ENCODE data around the gene BRD1.

BRD1 gene

GRCh38 chr22:49749227-49749626 is 78.4 kb downstream of the BRD1 start:
- peak in 6 of 42 donors; percentile 1 to 30 (median 6) for DNase-seq
- intact Hi-C loops (cut with DNase I): no loop called here

GRCh38 chr22:49748514-49748913 is 79.2 kb downstream of the BRD1 start:
- peak in 6 of 42 donors; percentile 0 to 23 (median 8) for DNase-seq
- intact Hi-C loops (cut with DNase I): no loop called here

GRCh38 chr22:49747716-49748115 is 80.0 kb downstream of the BRD1 start:
- DNase-seq: peak in 2 of 42 donors; percentile 0 to 3
- intact Hi-C loops (cut with DNase I): no loop called here

- peak in 1 of 42 donors; percentile 16 for DNase-seq
- intact Hi-C loops (cut with DNase I): no loop called here
Measured at GRCh38 chr22:49747130-49747529, 80.5 kb downstream of the BRD1 start.

GRCh38 chr22:49746065-49746464 is 81.6 kb downstream of the BRD1 start:
- DNase-seq: peak in 1 of 42 donors; percentile 5
- intact Hi-C loops (cut with DNase I): no loop called here

- intact Hi-C loops (cut with DNase I): no loop called here
- peak in 6 of 42 donors; percentile 2 to 18 (median 7) for DNase-seq
Measured at GRCh38 chr22:49740242-49740641, 87.4 kb downstream of the BRD1 start.

GRCh38 chr22:49739138-49739537 is 88.5 kb downstream of the BRD1 start:
- intact Hi-C loops (cut with DNase I): no loop called here
- peak in 2 of 42 donors; percentile 0 to 18 for DNase-seq

GRCh38 chr22:49738566-49738965 is 89.1 kb downstream of the BRD1 start:
- intact Hi-C loops (cut with DNase I): no loop called here
- DNase-seq: peak in 6 of 42 donors; percentile 2 to 23 (median 4)

- intact Hi-C loops (cut with DNase I): no loop called here
- peak in 7 of 42 donors; percentile 3 to 33 (median 10) for DNase-seq
Measured at GRCh38 chr22:49738006-49738405, 89.7 kb downstream of the BRD1 start.

- intact Hi-C loops (cut with DNase I): no loop called here
- DNase-seq: peak in 8 of 42 donors; percentile 2 to 11 (median 5)
Measured at GRCh38 chr22:49737101-49737551, 90.5 kb downstream of the BRD1 start.

GRCh38 chr22:49736538-49736937 is 91.1 kb downstream of the BRD1 start:
- peak in 8 of 42 donors; percentile 1 to 23 (median 10) for DNase-seq
- intact Hi-C loops (cut with DNase I): no loop called here

- peak in 9 of 42 donors; percentile 1 to 32 (median 12) for DNase-seq
- intact Hi-C loops (cut with DNase I): no loop called here
Measured at GRCh38 chr22:49735901-49736421, 91.7 kb downstream of the BRD1 start.

GRCh38 chr22:49735411-49735900 is 92.2 kb downstream of the BRD1 start:
- peak in 10 of 42 donors; percentile 0 to 29 (median 10) for DNase-seq
- intact Hi-C loops (cut with DNase I): no loop called here

GRCh38 chr22:49734882-49735281 is 92.8 kb downstream of the BRD1 start:
- peak in 7 of 42 donors; percentile 3 to 21 (median 9) for DNase-seq
- intact Hi-C loops (cut with DNase I): no loop called here

- intact Hi-C loops (cut with DNase I): no loop called here
Measured at GRCh38 chr22:49734390-49734789, 93.3 kb downstream of the BRD1 start.

GRCh38 chr22:49733631-49734030 is 94.0 kb downstream of the BRD1 start:
- intact Hi-C loops (cut with DNase I): no loop called here

More at GRCh38 chr22:49734390-49734789, 93.3 kb downstream of the BRD1 start:
- DNase-seq: peak in 5 of 42 donors; percentile 2 to 18 (median 8)

GRCh38 chr22:49730656-49731055 is 97.0 kb downstream of the BRD1 start:
- intact Hi-C loops (cut with DNase I): no loop called here
- peak in 6 of 42 donors; percentile 1 to 25 (median 12) for DNase-seq

More at GRCh38 chr22:49733631-49734030, 94.0 kb downstream of the BRD1 start:
- DNase-seq: peak in 8 of 42 donors; percentile 1 to 19 (median 4)

GRCh38 chr22:49728570-49729271 is 99.0 kb downstream of the BRD1 start:
- DNase-seq: peak in 6 of 42 donors; percentile 2 to 31 (median 20)
- intact Hi-C loops (cut with DNase I): no loop called here

- DNase-seq: peak in 4 of 42 donors; percentile 2 to 21 (median 12)
- intact Hi-C loops (cut with DNase I): no loop called here
Measured at GRCh38 chr22:49727881-49728569, 99.6 kb downstream of the BRD1 start.

Data from head of caudate nucleus (tissue), 42 donors.